Keratinocyte (primary cell): Measurements from ENCODE around the gene ARHGEF33. TPM values are rescaled to one million over a fixed set of nuclear protein-coding genes. Genes with fewer than 3 reads are reported as not detected.

Experiments
- DNase-seq: peaks from one replicate; pipeline ENCODE4 v3.0.0-alpha.2; 2011; ENCODE audit warnings: low read depth, missing footprints, low spot score
- FAIRE-seq: peaks from 2 replicates; lab custom pipeline; 2011; peaks lifted over from hg19 to GRCh38; lab: Jason Lieb, UNC
- H2AFZ ChIP-seq: 2 replicates; pipeline ENCODE4 v1.6.0; 2012; ENCODE audit warnings: low read length, control low read depth, inconsistent platforms; ENCODE audit not compliant: control insufficient read depth
- H3K27ac ChIP-seq: 2 replicates; pipeline ENCODE4 v1.5.1; 2011; ENCODE audit warnings: low read length; ENCODE audit not compliant: control insufficient read depth, insufficient read depth
- H3K27me3 ChIP-seq: 3 replicates; pipeline ENCODE4 v1.6.0; 2011; ENCODE audit warnings: low read length; ENCODE audit not compliant: control insufficient read depth, insufficient read depth; ENCODE audit errors: extremely low read depth
- H3K36me3 ChIP-seq, 2 experiments: 2 replicates in 1 of 2; 3 replicates in 1 of 2; pipeline ENCODE4 v1.5.1; 2011; ENCODE audit warnings: low read length in 2 of 2, mild to moderate bottlenecking in 1 of 2; ENCODE audit not compliant: control insufficient read depth in 2 of 2, insufficient read depth in 2 of 2; ENCODE audit errors: extremely low read depth in 1 of 2
- H3K4me1 ChIP-seq: 3 replicates; pipeline ENCODE4 v1.5.1; 2011; ENCODE audit warnings: low read length; ENCODE audit not compliant: control insufficient read depth, insufficient read depth; ENCODE audit errors: extremely low read depth
- H3K4me2 ChIP-seq: 3 replicates; pipeline ENCODE4 v1.6.0; 2011; ENCODE audit warnings: low read depth, low read length; ENCODE audit not compliant: control insufficient read depth, insufficient read depth; ENCODE audit errors: extremely low read depth
- H3K4me3 ChIP-seq, 3 experiments: fragments of 200-600 bp in 1 of 3; sonication (generic) in 1 of 3; 2 replicates in 2 of 3; 3 replicates in 1 of 3; pipeline ENCODE4 v1.5.1; 2011 to 2016; ENCODE audit warnings: low read length in 3 of 3, mild to moderate bottlenecking in 3 of 3, control low read depth in 2 of 3, inconsistent platforms in 1 of 3, low read depth in 1 of 3, mixed read lengths in 1 of 3, mixed run types in 1 of 3, moderate library complexity in 1 of 3; ENCODE audit not compliant: control insufficient read depth in 2 of 3, insufficient read depth in 2 of 3; ENCODE audit errors: extremely low read depth in 1 of 3
- H3K79me2 ChIP-seq: 2 replicates; pipeline ENCODE4 v1.6.0; 2012; ENCODE audit warnings: low read length; ENCODE audit not compliant: control insufficient read depth, insufficient read depth
- H3K9ac ChIP-seq: 3 replicates; pipeline ENCODE4 v1.6.0; 2011; ENCODE audit warnings: low read length; ENCODE audit not compliant: control insufficient read depth, insufficient read depth; ENCODE audit errors: extremely low read depth
- H3K9me1 ChIP-seq: 3 replicates; pipeline ENCODE4 v1.6.0; 2011; ENCODE audit warnings: low read length; ENCODE audit not compliant: control insufficient read depth, insufficient read depth; ENCODE audit errors: extremely low read depth
- H3K9me3 ChIP-seq: 2 replicates; pipeline ENCODE4 v1.5.1; 2012; ENCODE audit warnings: low read depth, low read length; ENCODE audit not compliant: control insufficient read depth
- H4K20me1 ChIP-seq: 3 replicates; pipeline ENCODE4 v1.6.0; 2011; ENCODE audit warnings: low read length; ENCODE audit not compliant: control insufficient read depth, insufficient read depth; ENCODE audit errors: extremely low read depth
- EZH2 ChIP-seq: IDR thresholded peaks from one replicate; pipeline ENCODE4 v1.6.1; 2012; ENCODE audit warnings: inconsistent platforms, mild to moderate bottlenecking, low read length, moderate library complexity
- dilution Hi-C: fragments of 300-500 bp; cut with MboI; formaldehyde crosslinking; loops from one replicate; pipeline ENCODE4 v1.7.0; 2020; ENCODE audit warnings: low sequenced_read_pairs; ENCODE audit not compliant: extremely low pct_ligation_motif_present
- polyA plus RNA-seq, 5 experiments: library from polyadenylated mRNA; depleted of rRNA in 3 of 5; stranded (reverse) in 3 of 5; stranded (forward) in 1 of 5; unstranded in 1 of 5; fragments of >200 nt; gene quantifications; 1 replicate in 1 of 5; 2 replicates in 3 of 5; 3 replicates in 1 of 5; pipeline versions ENCODE4 v1.2.1 to v1.2.3, GENCODE V29; 2011 to 2012; ENCODE audit warnings: missing spikeins in 2 of 5, low read depth in 1 of 5, low replicate concordance in 1 of 5
- TF ChIP-seq, protein P1 (sequence below), 3 experiments: IDR thresholded peaks in 1 of 3; conservative IDR thresholded peaks in 1 of 3; optimal IDR thresholded peaks in 1 of 3; 2 replicates in 2 of 3; 3 replicates in 1 of 3; pipeline versions ENCODE3 to v1.5.1; 2011; ENCODE audit warnings: low read length in 3 of 3, mild to moderate bottlenecking in 3 of 3, moderate library complexity in 2 of 3, control low read depth in 1 of 3, inconsistent platforms in 1 of 3; ENCODE audit not compliant: insufficient read depth in 2 of 3; ENCODE audit errors: extremely low read depth in 1 of 3

ARHGEF33 gene
- polyA plus RNA-seq, 1 donor (not counting 4 experiments of a cell fraction or from before 2014, with no cell fraction given): 0.09 TPM

DNA sequence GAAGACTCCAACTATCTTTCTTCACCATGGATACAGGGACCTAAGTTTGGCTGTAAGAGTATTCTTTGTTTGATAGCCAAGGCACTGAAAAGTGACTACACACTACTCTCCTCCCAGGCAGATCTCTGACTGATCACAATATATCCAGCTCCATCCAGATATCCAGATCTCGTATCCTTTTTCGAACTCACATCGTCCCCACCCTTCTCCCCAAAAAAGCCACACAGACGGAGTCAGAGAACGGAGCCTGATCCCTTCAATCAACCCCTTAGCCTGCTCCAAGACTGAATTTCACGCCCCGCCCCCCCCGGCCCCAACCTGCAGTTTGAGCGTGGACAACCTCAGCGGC lies 14.5 kb upstream of the ARHGEF33 start:
- FAIRE-seq: peak; percentile 67
- peaks cover 29% of the 10 kb centered on the region for H3K79me2 ChIP-seq
- H3K27ac ChIP-seq: peak overlapping the region; percentile 81
- H3K9me1 ChIP-seq: no peaks in the 10 kb centered on the region
- no peaks in the 10 kb centered on the region for H3K27me3 ChIP-seq
- H4K20me1 ChIP-seq: no peaks in the 10 kb centered on the region
- no peaks in the 10 kb centered on the region for H3K9me3 ChIP-seq
- TF ChIP-seq, protein P1, sequence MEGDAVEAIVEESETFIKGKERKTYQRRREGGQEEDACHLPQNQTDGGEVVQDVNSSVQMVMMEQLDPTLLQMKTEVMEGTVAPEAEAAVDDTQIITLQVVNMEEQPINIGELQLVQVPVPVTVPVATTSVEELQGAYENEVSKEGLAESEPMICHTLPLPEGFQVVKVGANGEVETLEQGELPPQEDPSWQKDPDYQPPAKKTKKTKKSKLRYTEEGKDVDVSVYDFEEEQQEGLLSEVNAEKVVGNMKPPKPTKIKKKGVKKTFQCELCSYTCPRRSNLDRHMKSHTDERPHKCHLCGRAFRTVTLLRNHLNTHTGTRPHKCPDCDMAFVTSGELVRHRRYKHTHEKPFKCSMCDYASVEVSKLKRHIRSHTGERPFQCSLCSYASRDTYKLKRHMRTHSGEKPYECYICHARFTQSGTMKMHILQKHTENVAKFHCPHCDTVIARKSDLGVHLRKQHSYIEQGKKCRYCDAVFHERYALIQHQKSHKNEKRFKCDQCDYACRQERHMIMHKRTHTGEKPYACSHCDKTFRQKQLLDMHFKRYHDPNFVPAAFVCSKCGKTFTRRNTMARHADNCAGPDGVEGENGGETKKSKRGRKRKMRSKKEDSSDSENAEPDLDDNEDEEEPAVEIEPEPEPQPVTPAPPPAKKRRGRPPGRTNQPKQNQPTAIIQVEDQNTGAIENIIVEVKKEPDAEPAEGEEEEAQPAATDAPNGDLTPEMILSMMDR (optimal IDR thresholded peaks at IDR 0.05 in 1 of 3, IDR thresholded peaks at IDR 0.05 in 1 of 3, conservative IDR thresholded peaks at IDR 0.05 in 1 of 3; ENCODE audit: extremely low read depth in 1 of 3, insufficient read depth in 2 of 3, low read length in 3 of 3): no peak
- TF ChIP-seq EZH2: no peak
- peak overlapping the region; percentile 100 for H2AFZ ChIP-seq
- H3K9ac ChIP-seq: peak overlapping the region; percentile 76
- dilution Hi-C loops: no loop called here
- H3K4me3 ChIP-seq: peak overlapping the region; percentile 68 to 83 (median 70)
- no peaks in the 10 kb centered on the region for H3K36me3 ChIP-seq
- H3K4me2 ChIP-seq: peak overlapping the region; percentile 70
- peaks cover 13% of the 10 kb centered on the region for H3K4me1 ChIP-seq
- DNase-seq: no peak

DNA sequence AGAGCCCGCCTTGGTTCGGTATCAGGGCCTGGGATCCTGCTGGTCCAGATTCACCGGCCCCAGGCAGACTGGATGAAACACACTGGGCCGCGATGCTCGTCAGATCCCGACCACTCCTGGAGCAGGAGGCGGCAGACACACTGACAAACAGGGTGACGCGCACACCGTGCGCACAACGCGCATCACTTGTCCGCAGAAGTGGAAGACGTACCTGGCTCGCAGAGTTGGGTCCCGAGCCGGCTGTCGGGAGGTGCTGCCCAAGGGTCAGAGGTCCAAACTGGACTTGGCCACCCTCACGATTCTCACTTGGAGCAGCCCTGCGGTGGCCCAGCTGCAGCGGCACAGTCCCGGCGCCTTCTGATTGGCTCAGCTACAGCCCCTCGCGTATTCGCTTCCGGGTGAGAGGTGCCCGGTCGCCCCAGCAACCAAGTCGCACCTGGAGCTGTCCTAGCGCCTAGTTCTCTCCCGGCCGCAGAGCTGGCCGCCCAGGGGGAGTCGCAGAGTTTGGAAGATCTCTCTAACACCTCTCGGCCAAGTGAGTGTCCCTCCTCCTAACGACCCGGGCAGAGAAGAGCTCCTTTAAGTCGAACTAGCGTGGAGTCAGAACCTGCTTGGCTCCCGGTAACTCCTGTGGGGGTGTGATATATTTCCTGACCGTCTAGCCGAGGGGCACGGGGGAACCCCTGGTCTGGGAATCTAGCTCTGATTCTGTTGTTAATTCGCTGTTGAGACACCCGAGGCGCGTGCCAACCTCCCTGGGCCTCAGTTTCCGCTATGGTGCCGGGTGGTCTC lies 13.9 kb upstream of the ARHGEF33 start, which contains the start of the genes DHX57 and MORN2:
TSS of gene DHX57 (minus strand) at position 359 of the 792 bp plus-strand sequence. CDS start 7,529 bp downstream, outside the sequence.
TSS of gene MORN2 (plus strand) at position 401 of the 792 bp plus-strand sequence.
- Histone ChIP-seq H3K36me3 (no peaks in the 10 kb centered on the region), H4K20me1 (no peaks in the 10 kb centered on the region), H3K9me1 (no peaks in the 10 kb centered on the region), H3K4me2 (peak within 1 kb of the TSS; percentile 70), H3K79me2 (peaks cover 29% of the 10 kb centered on the region), H2AFZ (peak within 1 kb of the TSS; percentile 100), H3K27me3 (no peaks in the 10 kb centered on the region), H3K4me1 (peaks cover 13% of the 10 kb centered on the region), H3K9me3 (no peaks in the 10 kb centered on the region), H3K27ac (peak within 1 kb of the TSS; percentile 81), H3K9ac (peak within 1 kb of the TSS; percentile 76), H3K4me3 (peak within 1 kb of the TSS; percentile 68 to 83 (median 70))
- TF ChIP-seq, protein P1 (optimal IDR thresholded peaks at IDR 0.05 in 1 of 3, IDR thresholded peaks at IDR 0.05 in 1 of 3, conservative IDR thresholded peaks at IDR 0.05 in 1 of 3; ENCODE audit: extremely low read depth in 1 of 3, insufficient read depth in 2 of 3, low read length in 3 of 3): no peak
- TF ChIP-seq EZH2: no peak
- dilution Hi-C loops: no loop called here
- no peak for DNase-seq
- peak; percentile 46 for FAIRE-seq
